Activated CD4-positive, alpha-beta T cell treated with anti-CD3 and anti-CD28 coated beads, Interleukin-2, amount 10 ng/mL, durations not matched to agents 24 days and 14 days (primary cell): ENCODE measurements around the gene ASCC3. TPM values are rescaled to one million over a fixed set of nuclear protein-coding genes. Genes with fewer than 3 reads are reported as not detected.

Source experiments
- DNase-seq: peaks from one replicate; pipeline ENCODE4 v3.0.0; 2022
- H3K27ac Mint-ChIP-seq: one replicate; pipeline ENCODE4 v1.8.0; 2022; ENCODE audit warnings: mild to moderate bottlenecking, mixed read lengths
- H3K27me3 Mint-ChIP-seq: one replicate; pipeline ENCODE4 v1.8.0; 2022; ENCODE audit warnings: mixed read lengths
- H3K36me3 Mint-ChIP-seq: one replicate; pipeline ENCODE4 v1.8.0; 2022; ENCODE audit warnings: low read depth, mild to moderate bottlenecking, mixed read lengths
- H3K4me1 Mint-ChIP-seq: one replicate; pipeline ENCODE4 v1.8.0; 2021; ENCODE audit warnings: mixed read lengths
- H3K4me3 Mint-ChIP-seq: one replicate; pipeline ENCODE4 v1.8.0; 2022; ENCODE audit warnings: mild to moderate bottlenecking, moderate library complexity, mixed read lengths
- H3K9me3 Mint-ChIP-seq: one replicate; pipeline ENCODE4 v1.8.0; 2021; ENCODE audit warnings: mixed read lengths
- intact Hi-C: fragments of 100-400 bp; cut with micrococcal nuclease; formaldehyde crosslinking; loops from one replicate; pipeline ENCODE4 v1.15.1; 2023
- total RNA-seq: library from RNA; stranded (reverse); gene quantifications from 2 replicates; pipeline ENCODE4 v1.2.3, GENCODE V29; 2022

The ASCC3 gene
- 65.6 and 68.9 TPM in 2 replicates for total RNA-seq

GRCh38 chr6:100880853-100881706 lies at the start of gene ASCC3:
Gene ASCC3 (minus strand): TSS chr6:100881329. CDS start chr6:100867997, 13,332 bp downstream.
- H3K9me3 Mint-ChIP-seq, result peaks cover 6% of the 10 kb centered on the region
- peaks cover 2% of the 10 kb centered on the region for H3K27me3 Mint-ChIP-seq
- DNase-seq, result peak; percentile 98
- H3K27ac Mint-ChIP-seq, result peak within 1 kb of the TSS; percentile 100
- H3K4me3 Mint-ChIP-seq, result peak within 1 kb of the TSS; percentile 100
- H3K4me1 Mint-ChIP-seq, result peaks cover 38% of the 10 kb centered on the region
- peaks cover 21% of the 10 kb centered on the region for H3K36me3 Mint-ChIP-seq
- intact Hi-C loops, result loop anchor here (2.0 to 5.0 kb wide), 2 partner anchors 16 to 1359 kb away; no protein-coding TSS in a partner anchor

- Mint-ChIP-seq H3K27ac (no peak overlapping the region), H3K4me1 (no peaks in the 10 kb centered on the region), H3K36me3 (no peaks in the 10 kb centered on the region), H3K4me3 (no peak overlapping the region), H3K9me3 (no peaks in the 10 kb centered on the region), H3K27me3 (no peaks in the 10 kb centered on the region)
- DNase-seq, result no peak
- intact Hi-C loops, result no loop called here
Observed at GRCh38 chr6:100925749-100926148, 44.6 kb upstream of the ASCC3 start.

- no peak for DNase-seq
- Mint-ChIP-seq H3K36me3 (no peaks in the 10 kb centered on the region), H3K4me3 (no peak overlapping the region), H3K27me3 (no peaks in the 10 kb centered on the region), H3K27ac (no peak overlapping the region), H3K9me3 (no peaks in the 10 kb centered on the region), H3K4me1 (no peaks in the 10 kb centered on the region)
- intact Hi-C loops, result no loop called here
Observed at GRCh38 chr6:100924534-100925227, 43.6 kb upstream of the ASCC3 start.

GRCh38 chr6:100923481-100924165 lies 42.5 kb upstream of the ASCC3 start:
- no peak overlapping the region for H3K27ac Mint-ChIP-seq
- no peaks in the 10 kb centered on the region for H3K27me3 Mint-ChIP-seq
- no peaks in the 10 kb centered on the region for H3K9me3 Mint-ChIP-seq
- no peaks in the 10 kb centered on the region for H3K36me3 Mint-ChIP-seq
- no peak overlapping the region for H3K4me3 Mint-ChIP-seq
- no peaks in the 10 kb centered on the region for H3K4me1 Mint-ChIP-seq
- no peak for DNase-seq
- intact Hi-C loops, result no loop called here

- DNase-seq, result no peak
- Mint-ChIP-seq H3K9me3 (no peaks in the 10 kb centered on the region), H3K4me1 (no peaks in the 10 kb centered on the region), H3K36me3 (no peaks in the 10 kb centered on the region), H3K27ac (no peak overlapping the region), H3K27me3 (no peaks in the 10 kb centered on the region), H3K4me3 (no peak overlapping the region)
- intact Hi-C loops, result no loop called here
Observed at GRCh38 chr6:100920028-100920605, 39.0 kb upstream of the ASCC3 start.

- H3K27ac Mint-ChIP-seq, result no peak overlapping the region
- DNase-seq, result no peak
- H3K9me3 Mint-ChIP-seq, result no peaks in the 10 kb centered on the region
- H3K27me3 Mint-ChIP-seq, result peaks cover 2% of the 10 kb centered on the region
- H3K4me1 Mint-ChIP-seq, result no peaks in the 10 kb centered on the region
- intact Hi-C loops, result no loop called here
- H3K4me3 Mint-ChIP-seq, result no peak overlapping the region
- H3K36me3 Mint-ChIP-seq, result no peaks in the 10 kb centered on the region
Observed at GRCh38 chr6:100918152-100918551, 37.0 kb upstream of the ASCC3 start.

- Mint-ChIP-seq H3K27ac (no peak overlapping the region), H3K36me3 (no peaks in the 10 kb centered on the region), H3K4me1 (no peaks in the 10 kb centered on the region), H3K9me3 (peaks cover 9% of the 10 kb centered on the region), H3K27me3 (peaks cover 6% of the 10 kb centered on the region), H3K4me3 (no peak overlapping the region)
- no peak for DNase-seq
- intact Hi-C loops, result no loop called here
Observed at GRCh38 chr6:100915876-100916275, 34.7 kb upstream of the ASCC3 start.

GRCh38 chr6:100913400-100914276 lies 32.5 kb upstream of the ASCC3 start:
- peaks cover 6% of the 10 kb centered on the region for H3K27me3 Mint-ChIP-seq
- no peak for DNase-seq
- no peak overlapping the region for H3K4me3 Mint-ChIP-seq
- H3K27ac Mint-ChIP-seq, result no peak overlapping the region
- no peaks in the 10 kb centered on the region for H3K36me3 Mint-ChIP-seq
- intact Hi-C loops, result no loop called here
- no peaks in the 10 kb centered on the region for H3K4me1 Mint-ChIP-seq
- peaks cover 12% of the 10 kb centered on the region for H3K9me3 Mint-ChIP-seq

- Mint-ChIP-seq H3K27ac (no peak overlapping the region), H3K4me1 (no peaks in the 10 kb centered on the region), H3K27me3 (peaks cover 8% of the 10 kb centered on the region), H3K9me3 (peaks cover 7% of the 10 kb centered on the region), H3K36me3 (no peaks in the 10 kb centered on the region), H3K4me3 (no peak overlapping the region)
- DNase-seq, result no peak
- intact Hi-C loops, result no loop called here
Observed at GRCh38 chr6:100906325-100906724, 25.2 kb upstream of the ASCC3 start.

- no peak for DNase-seq
- no peak overlapping the region for H3K4me3 Mint-ChIP-seq
- no peaks in the 10 kb centered on the region for H3K4me1 Mint-ChIP-seq
- H3K36me3 Mint-ChIP-seq, result no peaks in the 10 kb centered on the region
- H3K27me3 Mint-ChIP-seq, result peaks cover 6% of the 10 kb centered on the region
- peaks cover 3% of the 10 kb centered on the region for H3K9me3 Mint-ChIP-seq
- no peak overlapping the region for H3K27ac Mint-ChIP-seq
- intact Hi-C loops, result no loop called here
Observed at GRCh38 chr6:100905067-100905466, 23.9 kb upstream of the ASCC3 start.

GRCh38 chr6:100904316-100904715 lies 23.2 kb upstream of the ASCC3 start:
- intact Hi-C loops, result no loop called here

GRCh38 chr6:100901582-100901981 lies 20.5 kb upstream of the ASCC3 start:
- intact Hi-C loops, result no loop called here
- H3K27ac Mint-ChIP-seq, result no peak overlapping the region
- H3K27me3 Mint-ChIP-seq, result peaks cover 5% of the 10 kb centered on the region
- no peaks in the 10 kb centered on the region for H3K4me1 Mint-ChIP-seq
- DNase-seq, result no peak
- H3K9me3 Mint-ChIP-seq, result no peaks in the 10 kb centered on the region
- H3K36me3 Mint-ChIP-seq, result no peaks in the 10 kb centered on the region
- no peak overlapping the region for H3K4me3 Mint-ChIP-seq

More at GRCh38 chr6:100904316-100904715, 23.2 kb upstream of the ASCC3 start:
- Mint-ChIP-seq H3K36me3 (no peaks in the 10 kb centered on the region), H3K27ac (no peak overlapping the region), H3K4me3 (no peak overlapping the region), H3K4me1 (no peaks in the 10 kb centered on the region), H3K27me3 (peaks cover 6% of the 10 kb centered on the region), H3K9me3 (peaks cover 1% of the 10 kb centered on the region)
- DNase-seq, result no peak

GRCh38 chr6:100899202-100899601 lies 18.1 kb upstream of the ASCC3 start:
- Mint-ChIP-seq H3K9me3 (no peaks in the 10 kb centered on the region), H3K27me3 (no peaks in the 10 kb centered on the region), H3K4me1 (no peaks in the 10 kb centered on the region), H3K4me3 (no peak overlapping the region), H3K36me3 (no peaks in the 10 kb centered on the region), H3K27ac (no peak overlapping the region)
- intact Hi-C loops, result no loop called here
- DNase-seq, result no peak
